H1 (cell line): ENCODE measurements around the gene TPRN. TPM values are rescaled to one million over a fixed set of nuclear protein-coding genes. Genes with fewer than 3 reads are reported as not detected.

ENCODE experiments used
- JUN ChIP-seq: IDR thresholded peaks from 2 replicates; pipeline ENCODE4 v1.6.1; 2011; ENCODE audit warnings: low read depth, mild to moderate bottlenecking, improper control_type of control experiment, low read length
- polyA plus RNA-seq, 7 experiments: library from polyadenylated mRNA; depleted of rRNA in 3 of 7; stranded (reverse) in 5 of 7; unstranded in 2 of 7; fragments of >200 nt in 5 of 7; fragments of 200-250 nt in 2 of 7; gene quantifications; 1 replicate in 5 of 7; 2 replicates in 1 of 7; 4 replicates in 1 of 7; pipeline versions ENCODE4 v1.2.1 to v1.2.3, GENCODE V29; 2011 to 2013; ENCODE audit warnings: missing spikeins in 2 of 7, mixed read lengths in 2 of 7
- total RNA-seq: library from RNA; stranded (reverse); fragmentation: NEBNext Ultra II Directional; extraction: Animal tissue kit (Norgen Biotek cat#: 25700); gene quantifications from 2 replicates; pipeline ENCODE4 v1.2.1, GENCODE V29; 2021

TPRN gene
- total and polyA plus RNA-seq, 2 of the 8 experiments (the other 6 are each of a cell fraction or from before 2014, with no cell fraction given), result 9.7 to 23.2 TPM

DNA sequence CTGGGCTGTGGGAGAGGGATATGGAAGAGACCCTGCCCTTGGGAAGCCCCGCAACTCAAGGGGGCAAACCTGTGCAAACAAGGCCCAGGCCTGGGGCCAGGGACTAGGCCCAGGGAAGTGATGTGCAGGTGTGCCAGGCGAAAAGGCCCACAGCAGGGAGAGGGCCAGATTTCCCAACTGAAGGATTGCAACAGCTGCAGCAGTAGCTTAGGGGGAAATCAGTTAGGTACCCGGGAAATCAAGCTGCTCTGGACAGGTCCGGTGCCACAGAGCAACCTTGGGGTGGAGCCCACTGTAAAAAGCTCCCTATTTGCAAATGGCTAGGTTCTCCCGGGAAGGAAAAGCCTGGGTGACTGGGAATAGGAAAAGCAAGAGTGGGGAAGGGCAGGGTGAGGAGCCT is 51.2 kb downstream of the TPRN start (continued):
- no peak for TF ChIP-seq JUN
- TF ChIP-seq, all 59 proteins: peak for 0
